NCI-H82 (cell line): Measurements from ENCODE around the gene MARVELD1.

ENCODE experiments used
- DNase-seq: peaks from one replicate; lab custom pipeline; 2025; lab: John Stamatoyannopoulos, UW

Gene MARVELD1

DNA sequence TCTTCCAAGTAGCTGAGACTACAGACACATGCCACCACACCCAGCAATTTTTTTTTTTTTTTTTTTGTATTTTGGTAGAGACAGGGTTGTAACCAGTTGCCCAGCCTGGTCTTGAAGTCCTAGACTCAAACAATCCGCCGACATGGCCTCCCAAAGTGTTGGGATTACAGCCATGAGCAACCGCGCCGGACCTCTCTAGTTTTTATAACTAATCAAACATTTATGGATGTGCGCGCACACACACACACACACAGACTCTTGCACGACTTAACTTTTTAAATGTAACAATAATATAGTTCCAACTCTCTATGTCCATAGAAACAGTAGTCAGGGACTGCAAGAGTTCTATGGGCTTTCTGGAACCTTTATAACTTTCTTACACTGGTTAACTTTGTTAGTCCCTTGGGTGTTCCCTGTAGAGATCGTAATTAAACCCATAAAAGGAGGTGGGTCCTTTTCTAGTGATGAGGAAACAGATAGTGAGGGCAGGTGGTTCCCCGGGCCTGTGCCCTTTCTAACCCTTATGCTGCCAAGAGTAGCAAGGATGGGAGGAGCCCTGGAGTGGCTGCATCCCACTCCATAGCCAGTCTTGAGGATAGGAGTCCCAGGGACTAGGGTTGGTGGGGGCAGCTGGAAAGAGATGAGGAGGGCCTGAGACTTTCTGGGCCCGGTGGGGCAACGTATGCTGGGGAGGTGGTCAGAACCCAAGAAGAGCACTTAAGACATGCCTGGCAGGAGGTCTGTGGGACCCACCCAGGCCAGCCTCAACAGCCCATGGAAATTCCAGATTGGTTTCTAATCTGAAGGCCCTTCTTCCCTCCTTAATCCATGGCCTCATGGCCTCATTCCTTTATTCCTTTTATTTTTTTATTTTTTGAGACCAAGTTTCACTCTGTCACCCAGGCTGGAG lies 8.6 kb downstream of the MARVELD1 start:
- DNase-seq: no peak

DNA sequence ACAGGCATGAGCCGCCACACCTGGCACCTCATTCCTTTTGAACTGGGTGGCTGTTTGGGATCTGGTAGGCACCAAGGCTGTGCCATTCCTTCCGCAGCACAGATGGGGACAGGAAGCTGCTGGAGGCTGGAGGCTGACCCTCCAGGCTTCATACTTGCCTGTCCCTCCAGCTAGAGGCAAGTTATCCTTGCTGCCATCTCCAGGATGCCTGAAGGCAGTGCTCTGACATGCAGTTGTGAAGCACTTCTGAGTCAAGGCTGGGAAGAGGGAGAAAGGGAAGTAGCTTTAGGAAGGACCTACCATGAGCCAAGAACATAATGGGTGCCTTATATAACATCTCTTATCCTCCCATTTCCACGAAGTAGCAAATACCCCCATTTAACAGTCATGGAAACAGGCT lies 9.5 kb downstream of the MARVELD1 start:
- DNase-seq: no peak

DNA sequence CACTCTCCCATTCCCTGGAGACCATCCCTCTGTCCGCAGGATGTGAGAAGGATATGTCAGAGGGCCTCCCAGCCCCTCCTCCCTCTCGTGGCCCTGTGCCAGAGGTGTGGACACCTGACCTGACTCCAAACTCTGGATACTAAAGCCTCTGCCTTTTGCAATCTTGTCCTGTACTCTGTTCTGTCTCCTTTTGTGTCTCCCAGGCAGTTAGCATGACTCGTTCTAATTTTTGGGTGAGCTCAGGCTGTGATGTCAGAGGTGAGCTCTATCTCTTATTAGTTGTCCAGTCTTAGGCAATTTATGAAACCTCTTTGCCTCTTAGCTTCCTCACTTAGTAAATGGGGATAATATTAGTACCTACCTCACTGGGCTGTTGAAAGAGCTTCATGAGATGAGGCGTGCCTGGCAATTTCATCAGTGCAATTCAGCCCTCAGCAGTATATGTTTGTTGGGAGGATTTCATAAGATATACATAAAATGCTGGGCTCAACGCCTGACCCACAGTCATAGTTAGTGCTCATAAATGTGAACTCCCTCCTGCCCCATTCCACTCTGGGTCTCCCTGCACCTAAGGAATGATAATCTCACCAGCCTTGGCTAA lies 10.9 kb downstream of the MARVELD1 start:
- no peak for DNase-seq

DNA sequence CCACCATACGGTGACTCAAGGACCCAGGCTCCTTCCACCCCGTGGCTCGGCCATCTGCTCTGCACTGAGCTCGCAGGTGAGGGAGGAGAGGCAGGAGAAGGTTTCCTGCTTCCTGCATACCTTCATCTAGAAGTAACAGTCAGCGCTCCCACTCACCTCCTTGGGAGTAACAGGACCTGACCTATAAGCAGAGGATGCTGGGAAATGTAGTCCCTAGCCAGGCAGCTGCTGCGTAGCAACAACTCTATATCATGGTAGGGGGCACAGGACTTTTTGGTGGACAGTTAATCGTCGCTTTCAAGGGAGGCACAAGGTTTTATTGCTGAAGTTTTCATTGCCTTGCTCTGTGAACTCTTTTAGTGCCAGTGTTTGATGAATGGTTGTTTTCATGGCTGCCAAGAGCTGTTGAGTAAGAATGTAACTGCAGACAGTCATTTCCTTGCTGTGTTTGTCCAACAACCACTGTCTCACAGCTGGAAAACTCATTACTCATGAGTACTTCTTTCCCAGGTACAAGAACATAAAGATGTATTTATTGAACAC lies 13.2 kb downstream of the MARVELD1 start:
- DNase-seq: peak; percentile 59

DNA sequence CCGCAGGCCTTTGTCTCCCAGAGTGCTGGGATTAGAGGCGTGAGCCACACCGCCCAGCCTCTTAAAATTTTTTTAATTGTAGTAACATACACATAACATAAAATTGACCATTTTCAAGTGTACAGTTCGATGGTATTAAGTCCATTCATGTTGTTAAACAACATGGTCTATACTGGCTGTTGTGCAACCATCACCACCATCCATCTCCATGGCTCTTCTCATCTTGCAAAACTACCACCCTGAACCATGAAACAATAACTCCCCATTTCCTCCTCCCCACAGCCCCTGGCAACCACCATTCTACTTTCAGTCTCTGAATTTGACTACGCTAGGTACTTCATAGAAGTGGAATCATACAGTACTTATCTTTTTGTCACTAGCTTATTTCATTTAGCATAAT lies 15.5 kb downstream of the MARVELD1 start:
- no peak for DNase-seq

DNA sequence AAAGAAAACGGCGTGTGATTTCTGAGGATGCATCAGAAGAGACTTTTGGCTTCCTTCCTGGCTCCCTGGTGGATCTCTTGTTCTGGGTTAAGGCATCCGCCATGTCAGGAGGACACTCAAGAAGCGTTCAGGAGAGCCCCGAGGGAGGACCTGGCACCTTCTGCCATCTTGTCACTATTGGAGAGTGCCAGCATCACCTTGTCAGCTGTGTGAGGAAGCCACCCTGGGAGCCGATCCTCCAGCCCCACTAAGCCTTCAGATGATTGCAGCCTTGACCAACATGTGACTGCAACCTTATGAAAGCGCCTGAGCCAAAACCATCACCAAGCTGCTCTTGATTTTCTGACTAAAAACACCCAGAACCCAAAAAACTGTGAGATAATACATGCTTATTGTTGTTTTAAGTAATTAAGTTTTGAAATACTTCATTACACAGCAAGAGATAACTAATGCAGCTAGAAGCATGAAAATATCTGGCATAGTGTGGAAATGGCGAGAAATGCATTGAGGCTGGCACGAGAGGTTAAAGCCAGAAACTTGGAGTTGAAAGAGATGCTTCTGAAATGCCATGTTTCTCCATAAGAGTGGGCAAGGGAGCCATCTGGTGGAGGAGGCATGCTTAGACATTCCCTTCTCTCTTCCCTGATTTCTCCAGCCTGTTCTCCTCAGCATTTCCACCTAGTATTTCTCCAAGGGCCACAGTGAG lies 18.0 kb downstream of the MARVELD1 start:
- DNase-seq: peak; percentile 80

DNA sequence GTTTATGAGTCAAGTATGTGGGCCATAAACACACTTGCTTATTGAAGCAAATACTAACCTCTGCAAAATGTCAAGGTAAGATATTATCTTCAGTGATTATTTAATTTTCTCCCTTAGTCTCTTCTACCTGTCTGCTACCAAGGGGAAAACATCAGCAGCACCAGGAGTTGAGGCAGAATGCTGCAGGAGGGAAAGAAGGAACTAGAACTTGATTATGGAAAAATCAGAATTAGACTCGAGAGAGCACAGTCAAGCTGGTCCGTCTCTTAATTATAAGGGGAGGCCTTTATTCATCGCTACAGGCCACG lies 18.5 kb downstream of the MARVELD1 start:
- no peak for DNase-seq

DNA sequence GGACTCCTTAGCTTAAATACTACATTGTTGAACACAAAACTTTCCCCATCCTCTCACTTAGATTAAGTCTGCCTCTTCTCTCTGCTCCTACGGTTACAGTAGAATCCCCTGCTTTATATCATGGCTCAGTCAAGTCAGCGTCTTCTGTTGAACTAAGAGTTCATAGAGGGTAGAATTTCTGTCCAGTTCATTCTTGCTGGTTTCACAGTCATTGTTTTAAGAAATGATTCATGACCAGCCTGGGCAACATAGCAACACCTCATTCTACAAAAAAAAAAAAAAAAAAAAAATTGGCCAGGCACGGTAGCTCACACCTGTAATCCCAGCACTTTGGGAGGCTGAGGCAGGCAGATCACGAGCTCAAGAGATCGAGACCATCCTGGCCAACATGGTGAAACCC lies 19.7 kb downstream of the MARVELD1 start:
- no peak for DNase-seq

DNA sequence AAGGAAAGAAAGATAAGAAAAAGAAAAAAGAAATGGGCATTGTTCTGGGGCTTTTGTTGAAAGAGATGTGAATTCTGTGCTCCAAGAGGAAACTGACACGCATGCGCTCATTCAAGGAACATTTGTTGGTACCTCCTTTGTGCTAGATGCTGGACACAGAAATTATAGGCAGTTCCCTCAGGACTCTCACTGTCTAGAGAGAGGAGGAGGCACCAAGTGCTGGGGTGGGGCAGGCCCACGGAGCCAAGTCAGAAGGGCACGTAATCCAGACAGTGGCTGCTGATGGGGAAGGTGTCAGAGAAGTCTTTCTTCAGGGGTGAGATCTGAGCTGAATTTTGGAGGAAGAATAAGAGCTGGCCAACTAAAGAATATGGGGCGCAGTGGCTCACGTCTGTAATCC lies 20.5 kb downstream of the MARVELD1 start:
- DNase-seq: no peak

DNA sequence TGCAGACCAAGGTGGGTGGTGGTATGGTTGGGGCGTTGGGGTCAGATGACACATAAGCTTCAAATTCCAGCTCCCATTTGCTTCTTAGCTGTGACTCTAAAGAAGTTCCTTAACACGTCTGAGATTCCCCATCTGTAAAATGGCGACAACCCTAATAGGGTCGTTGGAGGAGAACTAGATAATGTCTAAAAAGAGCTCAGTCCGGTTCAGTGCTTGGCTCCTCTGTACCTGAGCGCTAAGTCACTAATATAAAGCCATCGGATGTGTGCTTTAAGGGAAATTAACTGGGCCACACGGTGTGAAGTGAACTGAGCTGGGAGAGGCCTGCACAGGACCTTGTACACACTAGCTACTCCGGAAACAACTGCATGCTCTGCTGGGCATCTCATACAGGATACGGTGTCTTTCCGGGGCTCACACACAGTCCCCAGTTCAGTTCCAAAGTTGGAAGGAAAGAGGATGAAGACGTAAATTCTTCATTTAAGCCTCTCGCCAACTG lies 22.9 kb downstream of the MARVELD1 start:
- DNase-seq: no peak

DNA sequence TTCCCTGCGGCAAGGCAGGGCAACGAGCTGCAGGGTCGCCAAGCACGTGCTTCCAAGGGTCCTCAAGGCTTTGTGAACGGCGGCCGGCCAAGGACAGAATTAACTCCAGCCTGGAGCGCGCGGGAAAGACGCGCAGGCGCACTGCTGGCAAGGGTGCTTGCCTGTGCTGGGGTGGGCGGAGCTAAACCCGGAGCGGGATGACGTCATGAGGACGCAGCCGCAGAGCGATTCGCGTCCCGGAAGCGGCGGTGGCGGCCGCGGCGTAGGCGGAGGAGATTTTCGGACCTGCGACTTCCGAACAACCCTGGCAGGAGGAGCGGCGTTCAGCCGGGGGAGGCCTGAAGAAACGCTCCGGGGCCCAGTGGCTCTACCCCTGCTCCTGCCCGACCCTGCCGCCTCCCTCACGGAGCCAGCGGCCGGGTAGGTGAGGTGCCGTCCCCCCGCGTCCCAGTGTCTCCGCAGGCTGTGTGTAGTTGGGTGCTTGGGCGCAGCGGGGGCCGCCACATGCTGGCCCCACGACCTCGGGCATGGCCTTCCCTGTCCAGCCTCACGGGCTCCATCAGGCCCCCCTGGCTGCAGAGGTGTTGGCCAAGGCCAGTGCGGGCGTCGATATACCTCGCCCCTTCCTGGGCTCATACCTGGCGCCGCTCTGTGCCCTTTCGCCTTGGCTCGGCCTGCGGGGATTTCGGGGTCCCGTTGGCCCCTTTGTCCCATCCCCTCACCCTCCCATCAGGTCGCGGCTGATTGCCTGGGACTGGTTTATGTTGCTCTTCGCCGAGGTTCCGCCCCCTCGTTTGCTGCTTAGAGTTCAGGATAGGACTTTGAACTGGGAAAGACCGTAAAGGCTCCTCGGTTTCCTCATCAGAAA lies 23.6 kb downstream of the MARVELD1 start, which contains the start of gene ZFYVE27:
TSS of gene ZFYVE27 (plus strand) at position 227 of the 868 bp plus-strand sequence. CDS start 1,350 bp downstream, outside the sequence.
- DNase-seq: peak; percentile 94

DNA sequence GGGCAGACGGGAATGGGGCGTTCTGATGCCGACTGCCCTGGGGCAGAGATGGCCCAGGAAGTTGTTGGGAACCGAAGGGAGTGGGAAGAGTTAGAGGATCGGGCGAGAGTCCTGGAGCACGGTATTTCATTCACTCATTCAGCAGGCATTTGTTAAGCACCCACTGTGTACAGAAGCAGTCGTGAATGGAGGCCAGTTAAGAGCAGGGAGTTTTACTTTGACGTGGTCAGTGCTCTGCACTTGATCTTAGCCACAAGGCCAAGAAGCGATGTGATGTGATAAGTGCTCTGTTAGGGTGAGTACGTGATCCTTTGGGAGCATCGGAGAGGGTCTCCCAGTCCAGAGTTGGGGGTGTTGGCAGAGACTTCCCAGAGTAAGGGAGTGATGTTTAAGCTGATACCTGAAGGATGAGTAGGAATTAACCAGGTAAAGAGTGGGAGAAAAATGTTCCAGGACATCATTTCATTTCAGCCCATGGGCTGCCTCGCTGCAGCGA lies 24.3 kb downstream of the MARVELD1 start:
- no peak for DNase-seq

DNA sequence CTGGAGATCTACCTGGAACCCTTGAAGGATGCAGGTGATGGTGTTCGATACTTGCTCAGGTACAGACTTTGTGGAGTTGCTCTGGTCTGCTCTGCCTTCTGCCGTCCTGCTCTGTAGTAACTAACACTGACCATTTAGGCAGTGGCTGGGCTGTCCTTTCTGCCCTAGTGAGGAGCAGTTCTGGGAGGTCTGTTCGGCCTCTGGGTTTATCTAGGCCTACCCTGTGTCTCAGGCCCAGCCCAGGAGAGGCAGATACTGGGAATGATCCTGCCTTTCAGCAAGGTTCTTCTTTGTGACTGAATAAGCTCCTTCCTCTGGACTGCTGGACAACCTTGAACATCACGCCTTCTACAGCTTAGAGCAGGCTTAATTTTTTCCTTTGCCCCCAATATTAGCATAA lies 25.1 kb downstream of the MARVELD1 start:
- no peak for DNase-seq

DNA sequence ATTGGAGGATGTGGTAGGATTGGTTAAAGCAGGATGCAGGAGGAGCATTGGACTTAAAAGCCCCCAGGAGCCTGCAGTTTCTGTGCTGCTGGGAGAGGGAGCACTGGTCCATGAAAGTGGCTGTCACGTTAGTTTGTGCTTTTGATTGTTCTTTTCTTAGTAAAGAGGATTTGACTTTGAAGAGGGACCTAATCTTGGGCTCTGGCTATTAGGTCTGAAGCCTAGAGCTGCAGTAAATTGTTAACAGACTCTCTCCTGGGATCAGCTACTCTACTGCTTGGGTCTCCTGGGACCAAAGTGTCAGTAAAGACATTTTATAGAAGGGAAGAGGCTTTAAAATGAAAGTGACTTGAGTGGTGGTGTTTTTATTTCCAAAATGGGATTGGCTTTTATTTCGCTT lies 27.1 kb downstream of the MARVELD1 start:
- DNase-seq: peak; percentile 77

DNA sequence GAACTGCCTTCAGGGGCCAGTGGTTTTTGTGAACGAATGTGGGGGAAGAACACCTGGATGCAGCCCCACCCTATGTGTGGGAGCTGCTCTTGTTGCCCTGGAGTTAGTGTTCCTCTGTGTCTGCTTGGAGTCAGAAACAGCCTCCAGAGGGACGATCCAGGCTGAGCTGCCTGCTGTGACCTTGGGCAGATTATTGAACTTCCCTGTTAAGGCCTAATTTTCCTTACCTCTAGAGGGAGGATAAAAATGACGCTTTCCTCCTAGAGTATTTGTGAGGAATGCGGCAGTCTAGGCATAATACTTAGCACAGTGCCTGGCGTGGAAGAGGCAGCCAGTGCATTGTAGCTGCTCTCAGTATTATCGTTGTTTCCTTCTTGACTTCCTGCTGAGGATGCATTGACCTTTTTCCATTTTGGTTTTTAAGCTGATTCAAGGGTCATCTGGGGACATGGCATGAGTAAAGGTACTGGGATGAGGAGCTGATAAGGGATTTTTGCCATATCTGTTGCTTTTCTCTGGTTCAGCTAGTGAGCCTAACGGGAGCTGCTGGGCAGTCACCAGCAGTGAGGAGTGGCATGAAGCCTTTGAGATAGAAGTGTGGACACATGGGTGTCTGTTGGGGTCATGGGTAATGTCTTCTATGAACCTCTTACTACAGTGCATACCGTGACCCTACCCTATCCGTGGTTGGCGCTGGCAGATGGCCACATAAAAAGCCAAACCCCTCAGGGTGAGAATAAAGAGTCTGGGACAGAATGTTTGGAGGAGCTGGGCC lies 29.8 kb downstream of the MARVELD1 start:
- DNase-seq: no peak

DNA sequence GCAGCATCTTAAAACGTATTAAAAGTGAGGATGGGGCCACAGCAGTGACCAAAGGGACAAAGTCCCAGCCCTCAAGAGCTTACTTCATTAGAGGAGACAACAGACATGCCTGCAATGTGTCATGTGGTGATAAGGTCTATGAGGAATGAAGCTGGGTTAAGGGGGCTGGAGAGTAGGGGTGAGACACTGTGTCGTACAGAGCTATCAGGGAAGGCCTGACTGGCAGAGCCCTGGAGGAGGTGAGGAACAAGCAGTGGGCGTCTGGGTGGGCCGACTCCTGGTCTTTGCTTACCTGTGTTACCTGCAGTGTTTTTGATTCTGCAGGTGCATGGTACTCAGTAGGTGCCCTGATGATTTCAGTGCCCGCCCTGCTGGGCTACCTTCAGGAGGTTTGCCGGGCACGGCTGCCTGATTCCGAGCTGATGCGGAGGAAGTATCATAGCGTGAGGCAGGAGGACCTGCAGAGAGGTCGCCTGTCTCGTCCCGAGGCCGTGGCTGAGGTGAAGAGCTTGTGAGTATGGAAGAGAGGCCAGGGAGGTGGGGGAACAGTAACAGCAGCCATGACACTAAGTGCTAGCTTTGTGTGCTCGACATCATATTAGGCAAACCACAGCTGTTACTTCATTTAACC lies 31.0 kb downstream of the MARVELD1 start:
- DNase-seq: no peak

DNA sequence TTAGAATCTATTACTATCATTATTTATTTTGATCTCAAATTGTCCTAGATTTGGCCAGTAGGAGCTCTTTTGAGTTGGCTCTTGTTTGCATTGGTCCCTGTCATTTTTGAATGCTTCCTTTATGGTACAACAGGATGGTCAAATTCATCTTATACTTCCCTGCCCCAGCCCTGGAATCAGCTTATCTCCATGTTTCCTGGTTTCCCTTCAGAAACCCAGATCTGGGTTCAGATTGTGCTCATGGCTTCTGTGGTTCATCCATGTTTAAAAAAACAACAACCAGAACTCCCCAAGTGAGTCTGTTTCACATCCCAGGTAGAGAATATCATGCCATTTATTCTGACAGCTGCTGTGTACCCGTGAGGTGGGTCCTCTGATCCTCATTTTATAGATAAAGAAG lies 34.0 kb downstream of the MARVELD1 start:
- DNase-seq: no peak

DNA sequence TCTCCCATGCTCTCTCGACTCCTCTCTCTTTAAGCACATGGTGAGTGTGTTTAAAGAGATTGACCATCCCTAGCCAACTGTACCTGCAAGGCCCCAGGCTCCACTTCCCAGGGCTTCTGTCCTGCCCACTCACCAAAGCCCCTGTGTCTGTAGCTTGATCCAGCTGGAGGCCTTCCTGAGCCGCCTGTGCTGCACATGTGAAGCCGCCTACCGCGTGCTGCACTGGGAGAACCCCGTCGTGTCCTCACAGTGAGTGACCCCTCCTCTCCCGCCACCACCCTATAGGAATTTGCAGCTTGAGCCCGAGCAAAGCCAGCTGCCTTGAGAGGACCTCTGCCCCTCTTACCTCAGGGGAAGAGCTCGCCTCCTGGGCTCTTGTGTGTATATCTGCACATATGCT lies 34.6 kb downstream of the MARVELD1 start:
- DNase-seq: no peak

DNA sequence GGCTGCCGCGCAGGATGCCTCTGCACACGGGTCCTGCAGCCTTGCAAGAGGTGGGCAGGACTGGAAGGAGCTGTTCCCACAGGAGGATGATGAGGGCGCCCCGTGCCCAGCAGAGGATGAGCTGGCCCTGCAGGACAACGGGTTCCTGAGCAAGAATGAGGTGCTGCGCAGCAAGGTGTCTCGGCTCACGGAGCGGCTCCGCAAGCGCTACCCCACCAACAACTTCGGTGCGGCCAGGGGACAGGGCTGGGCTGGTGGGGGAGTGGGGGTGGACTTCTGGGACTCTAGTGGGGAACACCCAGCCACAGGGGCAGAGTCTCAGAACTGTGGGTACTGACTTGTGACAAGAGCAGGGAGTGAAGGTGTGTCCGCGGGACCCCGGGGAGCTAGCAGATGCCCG lies 39.4 kb downstream of the MARVELD1 start:
- DNase-seq: no peak

DNA sequence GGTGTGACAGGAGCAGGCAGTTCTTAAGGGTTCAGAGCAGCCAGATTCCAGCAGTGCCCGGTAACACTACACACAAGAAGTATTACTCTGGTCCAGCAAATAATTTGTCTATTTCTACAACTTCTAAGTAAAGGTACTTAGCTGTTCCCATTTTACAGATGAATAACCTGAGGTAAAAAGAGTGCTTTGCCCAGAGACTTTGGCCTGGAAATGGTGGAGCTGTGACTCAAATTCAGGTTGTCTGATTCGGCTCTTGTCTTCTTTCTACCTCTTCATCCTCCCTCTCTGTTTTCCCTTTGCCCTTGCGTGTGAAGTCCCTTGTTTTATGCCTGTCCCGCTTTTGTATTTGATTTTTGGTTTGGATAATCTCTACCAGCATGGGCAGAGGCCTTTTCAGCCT lies 41.2 kb downstream of the MARVELD1 start:
- no peak for DNase-seq
